Fibroblast of peridontal ligament (primary cell): Measurements from ENCODE around the gene KRT77.

Experiments used
- DNase-seq: peaks from one replicate; pipeline ENCODE4 v3.0.0-alpha.2; 2010; ENCODE audit errors: extremely low read depth

Gene KRT77

GRCh38 chr12:52692254-52692653 lies 11.1 kb downstream of the KRT77 start:
- DNase-seq: no peak

DNA sequence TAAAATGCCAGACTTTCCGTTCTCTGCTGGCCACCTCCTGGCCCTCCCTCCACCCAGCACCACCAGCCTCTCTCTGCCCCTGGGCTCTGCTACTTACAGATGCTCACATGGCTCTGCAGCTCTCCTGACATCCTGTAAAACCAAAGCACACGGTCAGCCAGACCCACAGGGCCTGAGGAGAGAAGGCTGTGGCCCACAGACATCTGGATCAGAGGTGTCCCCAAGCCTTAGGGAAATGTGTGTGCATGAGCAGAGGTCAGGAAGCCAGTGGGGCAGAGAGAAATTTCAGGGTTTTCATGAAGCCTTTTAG lies 11.5 kb downstream of the KRT77 start:
- no peak for DNase-seq

- DNase-seq: no peak
Measured at GRCh38 chr12:52691076-52691840, 12.1 kb downstream of the KRT77 start.

- DNase-seq: no peak
Measured at GRCh38 chr12:52690351-52691075, 12.8 kb downstream of the KRT77 start.

DNA sequence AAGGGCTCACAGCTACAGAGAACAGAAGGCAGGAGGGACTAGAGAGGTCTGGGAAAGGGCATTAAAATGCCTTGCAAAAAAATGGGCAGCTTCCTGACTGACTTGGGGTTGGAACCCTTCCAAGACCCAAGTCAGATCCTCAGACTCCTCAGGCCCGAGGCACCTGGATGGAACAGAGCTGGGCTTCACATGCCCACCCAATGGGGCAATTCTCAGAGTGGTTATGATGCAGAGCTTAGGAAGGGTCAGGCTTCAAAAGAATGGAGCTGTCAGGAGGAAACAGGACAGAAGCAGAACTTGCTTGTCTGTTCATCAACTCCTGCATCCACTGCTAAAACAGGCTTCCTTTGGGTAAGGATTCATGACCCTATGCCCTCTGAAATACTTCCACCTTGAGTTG lies 13.4 kb downstream of the KRT77 start:
- no peak for DNase-seq

DNA sequence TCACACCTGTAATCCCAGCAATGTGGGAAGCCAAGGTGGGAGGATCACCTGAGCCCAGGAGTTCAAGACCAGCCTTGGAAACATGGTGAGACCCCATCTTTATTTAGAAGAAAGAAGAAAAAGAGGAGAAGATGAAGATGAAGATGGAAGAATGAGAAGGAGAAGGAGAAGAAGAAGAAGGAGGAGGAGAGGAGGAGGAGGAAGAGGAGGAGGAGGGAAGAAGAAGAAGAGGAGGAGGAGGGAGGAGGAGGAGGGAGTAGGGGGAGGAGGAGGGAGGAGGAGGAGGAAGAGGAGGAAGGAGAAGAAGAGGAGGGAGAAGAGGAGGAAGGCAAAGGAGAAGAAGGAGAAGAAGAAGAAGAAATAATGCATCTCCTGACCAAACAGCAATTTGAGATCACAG lies 14.1 kb downstream of the KRT77 start:
- DNase-seq: no peak

- no peak for DNase-seq
Measured at GRCh38 chr12:52688481-52688880, 14.8 kb downstream of the KRT77 start.

- no peak for DNase-seq
Measured at GRCh38 chr12:52687497-52688385, 15.6 kb downstream of the KRT77 start.

DNA sequence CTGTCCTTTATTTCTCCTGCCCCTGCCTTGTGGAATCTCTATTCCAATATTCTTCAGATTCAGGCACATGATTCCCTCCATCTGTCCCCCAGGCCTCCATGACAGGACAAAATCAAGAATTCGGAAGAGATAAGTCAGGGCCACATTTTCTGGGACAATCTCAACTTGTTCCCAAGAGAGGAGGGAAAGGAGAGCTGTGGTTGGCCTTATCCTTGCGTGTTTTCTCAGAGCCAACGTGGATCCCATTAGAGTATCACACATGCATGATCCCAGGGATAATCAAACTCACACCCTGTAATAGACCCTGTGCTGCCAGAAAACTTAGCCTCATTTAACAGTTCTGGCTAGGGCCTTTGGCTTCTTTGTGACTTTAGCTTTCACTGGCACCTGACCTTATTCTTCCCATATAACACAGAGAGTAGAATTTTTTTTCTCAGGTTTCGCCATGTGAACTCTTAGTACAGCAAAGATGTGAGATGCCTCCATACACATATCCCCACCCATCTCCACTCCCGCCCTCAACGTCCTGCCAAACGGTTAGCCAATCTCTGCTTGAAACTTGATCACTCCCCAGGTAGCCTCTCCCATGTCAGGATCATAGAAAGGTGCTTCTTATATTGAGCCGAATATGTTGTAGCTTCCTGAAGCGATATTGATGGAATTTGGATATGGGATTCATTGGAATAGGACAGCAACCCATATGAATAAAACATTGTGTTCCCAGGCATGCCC lies 16.4 kb downstream of the KRT77 start:
- no peak for DNase-seq

DNA sequence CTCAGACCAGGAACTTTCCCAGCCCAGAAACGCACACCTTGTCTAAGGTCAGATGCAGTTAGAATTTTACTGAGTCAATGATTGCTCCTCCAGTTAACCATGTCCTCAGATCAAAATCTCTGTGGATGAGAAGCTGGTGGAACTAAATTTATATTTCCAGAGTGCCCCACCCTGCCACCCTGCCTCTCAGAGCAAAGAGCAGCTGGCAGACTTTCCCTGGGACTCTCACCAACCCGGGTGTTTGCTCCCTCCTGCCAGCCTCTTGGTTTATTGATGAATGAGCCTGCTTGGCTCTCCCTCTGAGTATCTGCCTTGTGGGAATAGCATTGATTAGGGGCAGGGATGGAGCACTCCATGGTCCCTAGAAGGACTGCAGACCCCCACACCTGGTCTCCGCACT lies 17.3 kb downstream of the KRT77 start:
- DNase-seq: no peak

DNA sequence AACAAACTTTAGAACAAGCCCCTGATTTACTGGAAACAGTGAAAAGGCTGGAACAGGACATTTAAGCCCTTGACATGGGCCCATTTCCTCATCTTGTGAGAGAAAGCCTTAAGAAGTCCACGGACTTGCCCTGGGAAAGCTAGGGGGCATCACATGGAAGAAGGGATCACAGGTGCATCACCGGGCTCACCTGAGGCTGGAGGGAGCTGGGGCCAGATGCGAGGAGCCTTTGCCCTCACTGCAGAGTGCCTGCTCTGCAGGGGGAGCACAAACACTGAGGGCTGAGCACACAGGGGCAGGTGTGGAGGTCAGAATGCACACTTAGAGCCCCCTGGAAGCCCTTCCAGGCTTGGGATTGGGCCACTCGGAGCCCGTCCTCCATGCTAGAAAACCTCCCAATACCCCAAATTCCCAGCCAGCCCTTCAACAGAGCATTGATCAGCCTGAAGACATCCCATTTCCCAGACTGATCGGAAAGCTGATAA lies 17.9 kb downstream of the KRT77 start:
- DNase-seq: no peak

- no peak for DNase-seq
Measured at GRCh38 chr12:52684431-52684830, 18.9 kb downstream of the KRT77 start.

- DNase-seq: no peak
Measured at GRCh38 chr12:52683575-52684300, 19.6 kb downstream of the KRT77 start.

GRCh38 chr12:52682938-52683574 lies 20.3 kb downstream of the KRT77 start:
- no peak for DNase-seq

DNA sequence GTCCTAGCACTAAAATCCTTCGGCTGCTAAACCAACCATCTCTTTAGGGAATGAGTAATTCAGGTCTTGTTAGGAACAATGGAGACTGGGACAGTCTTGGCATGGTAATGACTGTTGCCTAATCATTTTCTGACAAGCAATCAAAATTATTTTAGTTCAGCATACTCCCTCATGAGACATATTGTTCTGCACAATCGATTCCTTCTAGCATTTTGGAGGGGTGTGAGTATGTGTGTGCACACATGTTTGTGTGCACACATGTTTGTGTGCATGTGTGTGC lies 21.0 kb downstream of the KRT77 start:
- DNase-seq: no peak

- no peak for DNase-seq
Measured at GRCh38 chr12:52681526-52682380, 21.6 kb downstream of the KRT77 start.

DNA sequence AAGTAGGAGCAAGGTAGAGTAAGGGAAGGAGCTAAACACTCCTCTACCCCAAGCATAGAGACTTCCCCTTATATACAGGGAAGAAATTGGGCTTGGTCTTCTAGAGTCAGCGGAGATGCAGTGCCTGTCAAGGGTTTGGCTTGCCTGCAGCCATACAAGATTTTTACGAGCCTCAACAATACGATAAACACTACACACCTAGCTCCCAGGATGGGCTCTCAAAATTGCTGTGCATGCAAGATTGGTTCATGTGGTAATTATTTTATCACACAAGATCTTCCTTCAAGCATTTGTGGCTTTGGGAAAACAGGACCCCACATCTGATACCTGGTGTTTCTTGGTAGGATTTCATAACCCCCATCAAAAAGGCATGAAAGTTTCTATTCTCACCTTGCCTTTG lies 23.0 kb downstream of the KRT77 start, which contains the start of gene KRT1:
TSS of gene KRT1 (minus strand) at position 45 of the 400 bp plus-strand sequence. CDS start 59 bp downstream, outside the sequence.
- DNase-seq: no peak

DNA sequence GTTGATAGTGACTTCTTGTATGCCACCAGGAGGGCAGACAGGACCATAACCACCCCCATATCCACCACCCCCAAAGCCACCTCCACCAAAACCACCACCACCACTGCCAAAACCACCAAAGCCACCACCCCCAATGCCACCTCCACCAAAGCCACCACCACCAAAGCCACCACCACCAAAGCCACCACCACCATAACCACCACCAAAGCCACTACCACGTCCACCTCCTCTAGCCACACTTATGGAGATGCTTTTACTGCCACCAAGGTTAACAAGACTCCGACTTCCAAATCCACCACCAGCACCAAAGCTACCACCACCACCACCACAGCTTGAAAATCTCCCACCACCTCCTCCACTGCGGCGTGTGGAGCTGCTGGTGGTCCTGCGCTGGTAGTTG lies 23.4 kb downstream of the KRT77 start:
- no peak for DNase-seq

DNA sequence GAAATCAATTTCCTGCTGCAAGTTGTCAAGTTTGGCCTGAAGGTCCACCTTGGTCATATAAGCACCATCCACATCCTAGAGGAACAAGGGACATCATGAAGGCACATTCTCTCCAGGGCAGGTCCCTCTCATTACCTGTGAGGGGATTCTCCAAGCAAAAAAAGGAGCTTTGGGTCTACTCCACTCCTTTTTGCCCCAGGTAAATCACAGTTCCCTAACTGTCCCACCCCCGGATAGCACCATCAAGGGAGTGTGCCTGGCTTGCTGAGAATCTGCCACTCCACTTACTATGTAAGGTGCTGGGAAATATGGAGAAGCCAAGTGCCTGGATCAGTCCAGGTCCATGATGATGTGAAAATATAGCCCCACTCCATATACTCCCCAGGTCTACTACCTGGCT lies 25.7 kb downstream of the KRT77 start:
- no peak for DNase-seq

DNA sequence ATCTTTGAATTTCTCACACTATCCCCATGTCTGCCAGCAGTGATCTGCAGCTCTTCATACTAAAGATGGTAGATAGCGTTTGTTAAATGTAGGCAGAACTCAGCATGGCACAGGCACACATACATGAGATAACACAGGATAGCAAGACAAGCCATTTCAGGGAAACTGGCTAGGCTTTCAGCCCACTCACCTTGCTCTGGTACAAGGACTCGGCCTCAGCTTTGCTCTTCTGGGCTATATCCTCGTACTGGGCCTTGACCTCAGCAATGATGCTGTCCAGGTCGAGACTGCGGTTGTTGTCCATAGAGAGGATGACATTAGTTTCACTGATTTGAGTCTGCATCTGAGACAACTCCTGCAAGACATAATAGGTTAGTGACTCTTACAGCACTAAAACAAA lies 26.2 kb downstream of the KRT77 start:
- no peak for DNase-seq
